ENCODE data around the gene CEPT1. TPM values are rescaled to one million over a fixed set of nuclear protein-coding genes. Genes with fewer than 3 reads are reported as not detected.
"Not testable (repeated sequence)": the region's sequence is repeated elsewhere in the genome, so short reads cannot be mapped to it uniquely, and the experiment has no call there.

Gene CEPT1
- polyA plus RNA-seq, 6 donors from 2014 or later = 52.0 to 76.1 (median 65.8) TPM

DNA sequence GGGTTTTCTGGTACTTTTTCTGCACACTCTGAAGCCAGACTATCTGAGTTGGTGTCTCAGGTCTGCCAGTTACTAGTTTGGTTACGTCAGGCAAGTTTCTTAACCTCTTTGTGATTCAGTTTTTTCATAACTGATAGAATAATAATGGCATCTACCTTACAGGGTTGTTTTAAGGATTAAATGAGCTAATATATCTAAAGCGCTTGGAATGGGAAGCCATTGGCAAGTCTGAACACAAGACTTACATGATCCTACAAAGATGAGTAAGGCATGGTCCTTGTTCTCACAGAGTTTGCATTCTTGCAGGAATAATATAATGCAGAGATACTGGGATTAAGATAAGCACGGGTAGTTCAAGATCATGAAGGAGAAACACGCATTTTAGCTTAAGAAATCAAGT lies 69.6 kb downstream of the CEPT1 start:
- Mint-ChIP-seq H3K27me3 (no peaks in the 10 kb centered on the region), H3K9me3 (peaks cover 0 to 4% (median 0%) of the 10 kb centered on the region in 7 donors), H3K4me3 (no peak overlapping the region), H3K36me3 (peaks cover 3 to 7% of the 10 kb centered on the region in 2 donors), H3K27ac (peak overlapping the region in 2 of 6 donors; percentile 4 to 15), H3K4me1 (peaks cover 49 to 73% (median 65%) of the 10 kb centered on the region in 3 donors)
- DNase-seq (no peak), ATAC-seq (ENCODE audit: low read depth in 2 of 2) (no peak)

DNA sequence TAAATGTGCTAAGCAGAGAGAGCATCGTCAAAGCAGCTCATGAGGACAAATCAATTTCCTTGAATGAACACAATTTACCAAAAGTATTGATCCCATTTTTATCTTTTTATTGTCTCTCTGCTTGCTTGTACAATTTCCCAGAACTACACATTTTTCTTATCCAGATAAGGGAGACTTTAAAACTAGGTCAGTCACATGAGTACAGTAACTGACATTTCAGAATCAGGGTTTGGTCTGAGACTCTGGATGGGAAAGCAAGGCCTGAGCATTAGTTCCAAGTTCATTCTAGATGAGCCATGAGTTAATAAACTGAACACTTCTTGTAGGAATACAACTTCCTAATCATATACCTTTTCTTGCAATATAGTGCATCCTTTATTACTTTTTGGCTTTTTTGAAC lies 71.9 kb downstream of the CEPT1 start:
- H3K4me3 Mint-ChIP-seq = no peak overlapping the region
- no peak for DNase-seq
- peaks cover 0 to 3% (median 0%) of the 10 kb centered on the region in 7 donors for H3K9me3 Mint-ChIP-seq
- no peak overlapping the region for H3K27ac Mint-ChIP-seq
- peaks cover 0 to 4% (median 0%) of the 10 kb centered on the region in 3 donors for H3K27me3 Mint-ChIP-seq
- H3K4me1 Mint-ChIP-seq = peaks cover 52 to 73% (median 65%) of the 10 kb centered on the region in 3 donors
- H3K36me3 Mint-ChIP-seq = peaks cover 0 to 7% of the 10 kb centered on the region in 2 donors
- no peak for ATAC-seq (ENCODE audit: low read depth in 2 of 2)

- Mint-ChIP-seq H3K9me3 (peaks cover 0 to 3% (median 0%) of the 10 kb centered on the region in 7 donors), H3K4me1 (peaks cover 60 to 75% (median 68%) of the 10 kb centered on the region in 3 donors), H3K36me3 (peaks cover 0 to 7% of the 10 kb centered on the region in 2 donors), H3K27me3 (peaks cover 0 to 4% (median 0%) of the 10 kb centered on the region in 3 donors), H3K4me3 (peak overlapping the region; percentile 13 to 87 (median 64)), H3K27ac (peak overlapping the region in 5 of 6 donors; percentile 26 to 99 (median 91))
- DNase-seq (no peak), ATAC-seq (ENCODE audit: low read depth in 2 of 2) (no peak)
Measured at GRCh38 chr1:111212634-111213335, 72.8 kb downstream of the CEPT1 start.

DNA sequence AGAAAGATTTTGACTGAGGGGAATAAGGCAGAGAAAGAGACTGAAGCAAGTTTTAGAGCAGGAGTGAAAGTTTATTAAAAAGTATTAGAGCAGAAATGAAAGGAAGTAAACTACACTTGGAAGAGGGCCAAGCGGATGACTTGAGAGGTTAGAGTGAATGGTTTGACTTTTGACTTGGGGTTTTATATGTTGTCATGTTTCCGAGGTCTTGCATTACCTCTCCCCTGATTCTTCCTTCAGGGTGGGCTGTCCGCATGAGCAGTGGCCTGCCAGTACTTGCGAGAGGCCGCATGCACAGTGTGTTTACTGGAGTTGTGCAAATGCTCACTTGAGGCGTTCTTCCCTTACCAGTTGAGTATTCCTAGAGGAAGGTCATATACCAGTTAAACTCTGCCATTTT lies 73.4 kb downstream of the CEPT1 start:
- Mint-ChIP-seq H3K27ac (peak overlapping the region in 5 of 6 donors; percentile 3 to 99 (median 91)), H3K4me1 (peaks cover 63 to 77% (median 68%) of the 10 kb centered on the region in 3 donors), H3K36me3 (peaks cover 0 to 7% of the 10 kb centered on the region in 2 donors), H3K9me3 (peaks cover 0 to 4% (median 0%) of the 10 kb centered on the region in 7 donors), H3K27me3 (peaks cover 0 to 4% (median 0%) of the 10 kb centered on the region in 3 donors), H3K4me3 (peak overlapping the region; percentile 57 to 87 (median 67))
- DNase-seq (no peak), ATAC-seq (ENCODE audit: low read depth in 2 of 2) (no peak)

- Mint-ChIP-seq H3K27ac (peak overlapping the region; percentile 75 to 99 (median 96)), H3K4me1 (peaks cover 67 to 78% (median 73%) of the 10 kb centered on the region in 3 donors), H3K9me3 (peaks cover 0 to 4% (median 0%) of the 10 kb centered on the region in 7 donors), H3K4me3 (peak overlapping the region; percentile 57 to 87 (median 74)), H3K27me3 (peaks cover 0 to 4% (median 0%) of the 10 kb centered on the region in 3 donors), H3K36me3 (peaks cover 0 to 7% of the 10 kb centered on the region in 2 donors)
- ATAC-seq (ENCODE audit: low read depth in 2 of 2) (peak; percentile 24 to 27), DNase-seq (peak; percentile 48)
Measured at GRCh38 chr1:111214074-111214801, 74.2 kb downstream of the CEPT1 start.

DNA sequence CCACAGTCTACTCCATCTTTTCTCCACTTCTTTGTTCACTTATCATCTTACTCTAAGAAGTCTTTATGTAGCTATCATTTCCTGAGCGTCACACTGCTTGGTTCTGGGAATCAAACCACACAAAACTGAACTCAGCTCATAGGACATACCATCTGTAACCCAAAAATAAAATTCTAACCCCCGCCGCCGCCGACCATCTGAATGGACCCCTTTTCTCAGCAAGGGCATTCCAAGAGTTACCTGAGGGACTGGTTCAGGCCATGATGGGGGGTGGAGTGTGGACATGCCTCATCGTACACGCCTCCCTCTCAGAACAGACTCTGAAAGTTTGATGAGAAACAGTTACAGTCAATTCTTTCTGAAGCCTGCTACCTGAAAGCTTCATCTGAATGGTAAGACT lies 74.9 kb downstream of the CEPT1 start:
- peaks cover 0 to 4% (median 2%) of the 10 kb centered on the region in 7 donors for H3K9me3 Mint-ChIP-seq
- peaks cover 73 to 82% (median 80%) of the 10 kb centered on the region in 3 donors for H3K4me1 Mint-ChIP-seq

DNA sequence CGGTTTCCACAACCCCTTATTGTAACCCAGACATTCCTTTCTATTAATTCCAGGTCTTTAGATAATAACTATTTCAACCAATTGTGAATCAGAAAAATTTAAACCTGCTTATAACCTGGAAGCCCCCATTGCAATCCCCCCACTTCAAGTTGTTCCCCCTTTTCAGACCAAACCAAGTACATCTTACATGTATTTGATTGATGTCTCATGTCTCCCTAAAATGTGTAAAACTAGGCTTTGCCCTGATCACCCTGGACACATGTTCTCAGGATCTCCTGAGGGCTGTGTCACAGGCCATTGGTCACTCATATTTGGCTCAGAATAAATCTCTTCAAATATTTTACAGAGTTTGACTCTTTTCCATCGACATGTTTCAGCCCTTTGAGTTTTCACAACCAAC lies 75.3 kb downstream of the CEPT1 start:
- H3K27me3 Mint-ChIP-seq; H3K9me3 Mint-ChIP-seq; DNase-seq; H3K36me3 Mint-ChIP-seq; ATAC-seq (ENCODE audit: low read depth in 2 of 2): not testable (repeated sequence)
- Mint-ChIP-seq H3K4me1 (peaks cover 74 to 86% (median 80%) of the 10 kb centered on the region in 3 donors), H3K4me3 (peak overlapping the region in 7 of 8 donors; percentile 59 to 87 (median 79)), H3K27ac (peak overlapping the region; percentile 75 to 99 (median 96))

More for the DNA sequence above, 74.9 kb downstream of the CEPT1 start:
- peaks cover 0 to 7% of the 10 kb centered on the region in 2 donors for H3K36me3 Mint-ChIP-seq
- H3K27me3 Mint-ChIP-seq = peaks cover 0 to 4% (median 0%) of the 10 kb centered on the region in 3 donors
- peak overlapping the region; percentile 57 to 87 (median 74) for H3K4me3 Mint-ChIP-seq
- ATAC-seq (ENCODE audit: low read depth in 2 of 2) (no peak), DNase-seq (no peak)
- H3K27ac Mint-ChIP-seq = peak overlapping the region; percentile 75 to 99 (median 96)

GRCh38 chr1:111216751-111217150 lies 76.7 kb downstream of the CEPT1 start:
- H3K9me3 Mint-ChIP-seq = peaks cover 0 to 4% (median 2%) of the 10 kb centered on the region in 7 donors

GRCh38 chr1:111217183-111217910 lies 77.3 kb downstream of the CEPT1 start:
- peaks cover 0 to 4% (median 2%) of the 10 kb centered on the region in 7 donors for H3K9me3 Mint-ChIP-seq

More at GRCh38 chr1:111216751-111217150, 76.7 kb downstream of the CEPT1 start:
- ATAC-seq (ENCODE audit: low read depth in 2 of 2) (no peak), DNase-seq (no peak)
- H3K4me1 Mint-ChIP-seq = peaks cover 85 to 96% (median 92%) of the 10 kb centered on the region in 3 donors
- H3K27me3 Mint-ChIP-seq = peaks cover 0 to 4% (median 0%) of the 10 kb centered on the region in 3 donors
- H3K36me3 Mint-ChIP-seq = peaks cover 0 to 7% of the 10 kb centered on the region in 2 donors
- peak overlapping the region; percentile 23 to 85 (median 74) for H3K4me3 Mint-ChIP-seq
- peak overlapping the region; percentile 75 to 99 (median 96) for H3K27ac Mint-ChIP-seq

DNA sequence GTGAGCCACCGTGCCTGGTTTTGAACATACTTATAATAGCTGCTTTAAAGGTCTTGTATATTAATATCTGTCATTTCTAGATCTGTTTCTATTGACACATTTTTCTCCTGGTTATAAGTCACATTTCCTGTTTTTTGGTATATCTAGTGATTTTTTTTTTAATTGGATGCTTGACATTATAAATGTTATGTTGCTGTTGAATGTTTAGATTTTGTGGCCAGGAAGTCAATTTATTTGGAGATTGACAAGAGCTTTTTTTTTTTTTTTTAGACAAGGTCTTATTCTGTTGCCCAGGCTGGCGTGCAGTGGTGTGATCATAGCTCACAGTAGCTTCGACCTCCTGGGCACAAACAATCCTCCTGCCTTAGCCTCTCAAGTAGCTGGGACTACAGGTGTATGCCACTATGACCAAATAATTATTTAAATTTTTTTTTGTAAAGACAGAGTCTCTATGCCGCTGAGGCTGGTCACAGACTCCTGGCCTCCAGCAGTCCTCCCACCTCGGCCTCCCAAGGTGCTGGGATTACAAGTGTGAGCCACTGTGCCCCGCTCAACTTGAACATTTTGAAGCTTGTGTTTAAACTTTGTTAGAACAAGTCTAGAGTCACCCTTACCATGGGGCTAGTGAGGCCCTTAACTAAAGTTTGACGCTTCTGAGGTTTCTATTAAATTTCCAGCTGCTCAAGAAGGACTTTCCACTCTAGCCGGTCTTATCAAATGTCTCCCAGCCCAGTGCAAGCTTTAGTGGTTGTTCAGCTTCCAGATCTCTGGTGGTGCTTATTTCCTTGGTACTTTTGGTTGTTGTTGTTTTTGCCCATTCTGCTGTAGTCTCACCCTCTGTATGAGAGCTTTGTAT lies 78.9 kb downstream of the CEPT1 start:
- Mint-ChIP-seq H3K27me3 (peaks cover 0 to 4% (median 0%) of the 10 kb centered on the region in 3 donors), H3K27ac (peak overlapping the region; percentile 94 to 99 (median 96)), H3K4me3 (peak overlapping the region; percentile 65 to 85 (median 80)), H3K4me1 (peaks cover 90 to 98% (median 97%) of the 10 kb centered on the region in 3 donors), H3K9me3 (peaks cover 0 to 4% (median 2%) of the 10 kb centered on the region in 7 donors), H3K36me3 (no peaks in the 10 kb centered on the region)
- no peak for DNase-seq
- ATAC-seq (ENCODE audit: low read depth in 2 of 2) = no peak

More at GRCh38 chr1:111217183-111217910, 77.3 kb downstream of the CEPT1 start:
- ATAC-seq (ENCODE audit: low read depth in 2 of 2) (no peak), DNase-seq (no peak)
- Mint-ChIP-seq H3K36me3 (peaks cover 0 to 7% of the 10 kb centered on the region in 2 donors), H3K27ac (peak overlapping the region; percentile 75 to 99 (median 96)), H3K27me3 (peaks cover 0 to 4% (median 0%) of the 10 kb centered on the region in 3 donors), H3K4me1 (peaks cover 91 to 100% (median 98%) of the 10 kb centered on the region in 3 donors), H3K4me3 (peak overlapping the region; percentile 13 to 85 (median 74))

- Mint-ChIP-seq H3K4me1 (peaks cover 87 to 96% (median 93%) of the 10 kb centered on the region in 3 donors), H3K36me3 (no peaks in the 10 kb centered on the region), H3K4me3 (peak overlapping the region; percentile 65 to 85 (median 80)), H3K27me3 (peaks cover 0 to 4% (median 0%) of the 10 kb centered on the region in 3 donors), H3K9me3 (peaks cover 0 to 4% (median 2%) of the 10 kb centered on the region in 7 donors), H3K27ac (peak overlapping the region; percentile 94 to 99 (median 96))
- DNase-seq (peak; percentile 78), ATAC-seq (ENCODE audit: low read depth in 2 of 2) (peak; percentile 67 to 72)
Measured at GRCh38 chr1:111219557-111220286, 79.7 kb downstream of the CEPT1 start.
